GM12864 (cell line): ENCODE data around the gene NDC1.

Experiments
- DNase-seq: peaks from one replicate; pipeline ENCODE4 v3.0.0-alpha.2; 2011; ENCODE audit warnings: low read depth
- H3K4me3 ChIP-seq: 2 replicates; pipeline ENCODE4 v1.5.1; 2011; ENCODE audit warnings: mild to moderate bottlenecking, low read depth, low read length, control low read depth
- TF ChIP-seq, protein P1 (sequence below): IDR thresholded peaks from 2 replicates; pipeline ENCODE4 v1.5.1; 2011; ENCODE audit warnings: low read depth, mild to moderate bottlenecking, moderate library complexity, low read length, control low read depth, inconsistent platforms; ENCODE audit errors: missing control alignments

The NDC1 gene

DNA sequence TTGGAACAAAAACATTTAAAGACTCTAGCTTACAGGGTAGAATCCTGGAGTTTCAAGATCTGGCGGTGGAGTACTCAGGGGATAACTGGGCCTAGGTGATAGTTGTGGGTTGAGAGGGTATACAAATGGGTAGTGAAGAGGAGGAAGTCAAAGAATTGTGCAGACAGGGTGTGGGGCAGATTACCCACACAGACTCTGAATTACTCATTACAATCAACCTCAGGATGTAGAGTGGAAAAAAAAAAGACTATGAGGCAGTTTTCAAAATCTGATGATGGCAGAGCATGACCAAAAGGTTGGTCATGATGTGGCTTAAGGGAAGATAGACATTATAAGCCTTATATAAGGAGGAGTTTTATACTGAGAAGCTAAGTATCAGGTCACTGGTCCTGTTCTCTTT lies 55.0 kb downstream of the NDC1 start:
- DNase-seq: no peak
- H3K4me3 ChIP-seq: no peak overlapping the region
- TF ChIP-seq, protein P1, sequence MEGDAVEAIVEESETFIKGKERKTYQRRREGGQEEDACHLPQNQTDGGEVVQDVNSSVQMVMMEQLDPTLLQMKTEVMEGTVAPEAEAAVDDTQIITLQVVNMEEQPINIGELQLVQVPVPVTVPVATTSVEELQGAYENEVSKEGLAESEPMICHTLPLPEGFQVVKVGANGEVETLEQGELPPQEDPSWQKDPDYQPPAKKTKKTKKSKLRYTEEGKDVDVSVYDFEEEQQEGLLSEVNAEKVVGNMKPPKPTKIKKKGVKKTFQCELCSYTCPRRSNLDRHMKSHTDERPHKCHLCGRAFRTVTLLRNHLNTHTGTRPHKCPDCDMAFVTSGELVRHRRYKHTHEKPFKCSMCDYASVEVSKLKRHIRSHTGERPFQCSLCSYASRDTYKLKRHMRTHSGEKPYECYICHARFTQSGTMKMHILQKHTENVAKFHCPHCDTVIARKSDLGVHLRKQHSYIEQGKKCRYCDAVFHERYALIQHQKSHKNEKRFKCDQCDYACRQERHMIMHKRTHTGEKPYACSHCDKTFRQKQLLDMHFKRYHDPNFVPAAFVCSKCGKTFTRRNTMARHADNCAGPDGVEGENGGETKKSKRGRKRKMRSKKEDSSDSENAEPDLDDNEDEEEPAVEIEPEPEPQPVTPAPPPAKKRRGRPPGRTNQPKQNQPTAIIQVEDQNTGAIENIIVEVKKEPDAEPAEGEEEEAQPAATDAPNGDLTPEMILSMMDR: no peak

GRCh38 chr1:53781654-53782053 lies 56.4 kb downstream of the NDC1 start:
- no peak overlapping the region for H3K4me3 ChIP-seq
- no peak for DNase-seq
- TF ChIP-seq, protein P1: no peak

DNA sequence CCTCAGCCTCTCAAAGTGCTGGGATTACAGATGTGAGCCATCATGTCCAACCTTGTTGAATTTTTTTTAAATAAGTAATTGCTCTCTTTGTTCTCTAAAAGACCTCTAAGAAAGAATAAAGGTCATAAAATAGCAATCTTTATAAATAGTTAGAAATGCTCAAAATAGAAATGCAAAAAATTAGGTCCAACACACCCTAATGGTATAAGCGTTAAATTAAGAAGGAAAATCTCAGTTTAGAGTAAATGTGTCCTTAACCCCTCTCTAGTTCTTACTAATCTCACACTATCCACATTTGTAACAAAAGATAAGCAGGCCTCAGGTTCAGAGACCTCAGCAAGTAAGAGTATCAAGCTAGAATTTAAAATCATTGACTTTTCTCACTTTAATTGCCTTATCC lies 60.8 kb downstream of the NDC1 start:
- TF ChIP-seq, protein P1: no peak
- H3K4me3 ChIP-seq: no peak overlapping the region
- no peak for DNase-seq

- no peak for DNase-seq
- no peak overlapping the region for H3K4me3 ChIP-seq
- TF ChIP-seq, protein P1: no peak
Observed at GRCh38 chr1:53771648-53772047, 66.4 kb downstream of the NDC1 start.

DNA sequence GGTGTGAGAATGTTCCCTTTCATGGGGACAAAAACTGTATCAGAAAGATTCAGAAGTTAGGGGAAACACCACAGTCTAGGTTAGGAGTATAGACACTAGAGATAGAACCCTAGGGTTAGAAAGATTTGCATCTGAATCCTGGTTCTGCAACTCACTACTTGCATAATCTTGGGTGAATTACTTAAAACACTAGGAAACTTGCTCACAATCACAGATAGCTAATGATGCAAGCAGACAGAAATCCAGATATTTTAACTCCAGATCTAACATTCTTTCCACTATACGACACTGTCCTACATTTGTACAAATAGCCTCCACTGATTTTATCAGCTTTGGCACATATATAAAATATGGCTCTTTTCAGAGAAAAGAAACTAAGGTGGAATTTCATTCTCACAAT lies 68.3 kb downstream of the NDC1 start:
- no peak for DNase-seq
- TF ChIP-seq, protein P1: no peak
- H3K4me3 ChIP-seq: no peak overlapping the region

DNA sequence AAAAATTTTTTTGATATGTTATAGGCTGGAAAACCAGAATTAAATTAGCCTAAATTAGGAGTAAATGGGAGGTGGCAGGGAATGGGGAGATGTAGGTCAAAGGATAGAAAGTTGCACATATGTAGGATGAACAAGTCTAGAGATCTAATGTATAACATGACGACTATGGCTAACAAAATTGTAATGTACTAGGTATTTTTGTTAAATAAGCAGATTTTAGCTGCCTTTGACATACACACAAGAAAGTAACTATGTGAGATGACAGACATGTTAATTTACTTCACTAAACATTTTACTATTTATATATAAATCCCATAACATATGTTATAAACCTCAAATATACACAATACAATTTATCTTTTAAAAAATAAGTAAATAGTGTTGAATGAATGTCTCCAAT lies 68.9 kb downstream of the NDC1 start:
- no peak overlapping the region for H3K4me3 ChIP-seq
- TF ChIP-seq, protein P1: no peak
- DNase-seq: no peak

GRCh38 chr1:53766831-53767405 lies 71.2 kb downstream of the NDC1 start:
- no peak for DNase-seq
- no peak overlapping the region for H3K4me3 ChIP-seq
- TF ChIP-seq, protein P1: no peak
